Head of caudate nucleus (tissue), 42 donors: Measurements from ENCODE around the gene SUSD4.
A peak's percentile ranks its signal among the peaks of the same experiment; 100 is the strongest.
"Not testable (repeated sequence)": the region's sequence is repeated elsewhere in the genome, so short reads cannot be mapped to it uniquely, and the experiment has no call there.

Experiments
- DNase-seq, 42 donors: peaks; one replicate each; pipeline versions ENCODE4 v3.0.0 to v3.0.0-alpha.2; 2020 to 2021; ENCODE audit warnings: mixed read lengths in 7 of 42
- intact Hi-C: fragments of 100-400 bp; cut with DNase I; formaldehyde crosslinking; loops from one replicate; pipeline ENCODE4 v1.15.0; 2022

Gene SUSD4

DNA sequence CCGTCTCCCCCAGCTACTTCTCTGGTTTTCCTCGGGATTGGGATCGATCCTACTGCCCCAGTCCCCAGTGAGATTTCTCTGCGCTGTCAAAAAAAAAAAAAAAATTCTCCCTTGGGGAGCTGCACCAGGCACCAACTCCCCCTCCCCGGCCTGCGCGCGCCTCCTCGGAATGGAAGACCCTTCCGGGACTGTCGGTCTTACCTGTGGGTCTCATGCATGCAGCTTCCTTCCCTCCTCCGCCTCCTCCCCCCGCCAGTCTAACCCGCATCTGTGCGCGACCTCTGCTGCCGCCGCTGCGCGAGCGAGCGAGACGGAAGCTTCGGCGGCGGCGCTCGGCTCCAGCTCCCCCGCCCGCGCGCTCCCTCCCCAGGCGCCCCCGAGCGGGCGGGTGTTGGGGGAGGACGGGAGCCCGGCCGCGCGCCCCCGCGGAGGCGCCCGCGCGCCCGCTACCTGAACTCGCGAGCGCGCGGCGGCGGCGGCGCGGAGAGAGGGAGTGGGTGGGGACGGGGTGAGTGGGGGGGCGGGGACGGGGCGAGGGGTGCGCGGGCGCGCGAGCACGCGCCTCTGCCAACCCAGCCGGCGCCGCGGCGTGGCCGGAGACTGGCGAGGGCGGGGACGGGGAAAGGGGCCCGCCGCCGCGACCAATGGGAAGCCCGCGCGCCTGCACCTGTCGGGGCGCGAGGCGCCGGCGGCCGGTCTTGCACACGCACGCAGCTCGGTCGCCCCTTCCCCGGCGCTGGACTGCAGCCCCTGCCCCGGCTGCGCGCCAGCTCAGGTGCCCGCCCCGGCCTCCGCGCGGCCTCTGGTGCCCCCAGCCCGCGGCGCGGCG lies at the start of gene SUSD4:
TSS of gene SUSD4 (minus strand) at position 321 of the 829 bp plus-strand sequence. CDS start 751 bp downstream, outside the sequence.
- peak in 40 of 42 donors; percentile 39 to 85 (median 68) for DNase-seq
- intact Hi-C loops = no loop called here

DNA sequence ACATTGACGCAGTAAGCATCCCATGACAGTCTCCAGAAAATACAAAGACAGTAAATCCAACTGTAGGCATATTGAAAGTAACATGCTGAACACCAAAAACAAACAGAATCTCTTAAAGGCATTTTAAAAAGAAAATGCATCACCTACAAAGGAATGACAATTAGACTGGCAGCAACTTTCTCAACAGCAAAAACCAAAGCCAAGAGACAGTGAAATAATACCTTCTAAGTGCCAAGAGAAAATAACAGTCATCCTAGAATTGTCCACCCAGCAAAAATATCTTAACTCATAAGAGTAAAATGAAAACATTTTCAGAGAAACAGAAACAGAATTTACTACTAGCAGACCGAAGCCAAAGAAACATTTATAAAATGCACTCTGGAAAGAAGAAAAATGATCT lies 49.2 kb upstream of the SUSD4 start:
- intact Hi-C loops = no loop called here
- DNase-seq = no peak

GRCh38 chr1:223411710-223412109 lies 47.7 kb upstream of the SUSD4 start:
- DNase-seq = no peak
- intact Hi-C loops = no loop called here

- intact Hi-C loops = no loop called here
- no peak for DNase-seq
Measured at GRCh38 chr1:223411309-223411708, 47.3 kb upstream of the SUSD4 start.

DNA sequence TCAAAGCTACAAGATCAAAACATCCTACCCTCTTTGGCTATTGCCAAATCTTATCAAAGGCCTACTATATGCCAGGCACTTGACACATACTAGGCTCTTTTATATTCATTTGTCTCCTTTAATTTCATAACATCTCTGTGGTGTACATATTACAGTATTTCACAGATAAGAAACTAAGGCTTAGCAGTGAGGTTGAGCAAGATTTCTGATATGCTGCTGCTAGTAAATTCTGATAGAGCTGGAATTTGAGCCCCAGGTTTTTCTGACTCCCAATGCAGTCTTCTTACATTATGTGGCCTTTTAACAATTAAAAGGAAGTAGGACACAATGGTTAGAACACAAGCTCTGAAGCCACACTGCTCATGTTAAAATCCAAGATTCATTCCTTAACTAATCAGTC lies 46.1 kb upstream of the SUSD4 start:
- intact Hi-C loops = no loop called here
- no peak for DNase-seq

DNA sequence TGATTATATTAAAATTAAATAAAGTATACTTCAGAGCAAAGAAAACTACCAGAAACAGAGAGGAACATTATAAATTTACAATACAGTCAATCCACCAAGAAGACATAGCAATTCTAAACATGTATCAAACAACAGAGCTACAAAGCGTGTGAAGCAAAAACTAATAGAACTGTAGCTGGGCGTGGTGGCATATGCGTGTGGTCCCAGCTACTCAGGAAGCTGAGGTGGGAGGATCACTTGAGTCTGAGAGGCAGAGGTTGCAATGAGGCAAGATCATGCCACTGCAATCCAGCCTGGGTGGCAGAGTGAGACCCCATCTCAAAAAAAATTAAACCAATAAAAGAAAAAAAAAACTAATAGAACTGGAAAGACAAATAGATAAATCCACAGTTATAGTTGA lies 41.5 kb upstream of the SUSD4 start:
- no peak for DNase-seq
- intact Hi-C loops = no loop called here

DNA sequence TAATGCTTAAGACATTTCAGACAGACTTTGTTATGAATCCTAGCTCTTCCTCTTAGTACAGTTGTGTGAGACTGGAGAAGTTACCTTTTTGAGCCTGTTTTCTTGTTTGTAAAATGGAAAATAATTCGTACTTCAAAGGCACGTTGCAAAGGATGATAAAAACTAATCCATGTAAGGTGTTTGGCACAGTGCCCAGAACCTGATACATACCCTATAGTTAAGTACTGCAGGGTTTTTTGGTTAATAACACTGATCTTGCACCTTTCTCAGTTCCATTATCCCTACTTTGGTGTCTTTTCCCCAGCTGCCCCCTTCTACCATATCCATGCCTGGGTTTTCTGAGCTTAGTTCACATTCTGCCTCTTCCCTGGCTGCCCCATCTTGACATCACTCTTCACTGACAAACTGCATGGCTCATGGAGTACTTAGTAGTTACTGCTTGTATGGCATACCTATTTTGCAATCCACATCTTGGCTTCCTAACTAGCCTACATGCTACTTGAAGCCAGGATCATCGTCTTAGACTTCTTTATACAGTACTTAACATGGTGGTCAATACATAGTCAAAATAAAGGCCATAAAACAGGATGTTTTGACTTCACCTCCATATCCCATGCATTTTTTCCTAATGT lies 39.3 kb upstream of the SUSD4 start:
- no peak for DNase-seq
- intact Hi-C loops = no loop called here

DNA sequence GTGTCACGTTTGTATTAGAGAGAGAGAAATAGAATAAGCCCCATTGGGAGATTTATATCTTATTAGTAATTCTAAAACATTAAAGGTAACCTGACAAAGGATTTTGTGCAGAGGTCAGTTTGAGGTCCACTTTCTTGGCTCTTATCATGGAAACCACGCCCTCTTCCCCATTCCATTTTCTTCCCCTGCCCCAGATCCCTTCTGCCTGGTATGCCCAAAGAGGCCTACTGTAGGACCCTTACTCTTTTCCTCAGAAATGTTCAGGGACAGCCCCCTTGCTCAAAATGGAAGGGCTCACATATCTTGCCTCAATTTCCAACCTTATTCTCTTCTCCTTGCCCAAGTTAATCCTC lies 38.8 kb upstream of the SUSD4 start:
- DNase-seq = no peak
- intact Hi-C loops = no loop called here

DNA sequence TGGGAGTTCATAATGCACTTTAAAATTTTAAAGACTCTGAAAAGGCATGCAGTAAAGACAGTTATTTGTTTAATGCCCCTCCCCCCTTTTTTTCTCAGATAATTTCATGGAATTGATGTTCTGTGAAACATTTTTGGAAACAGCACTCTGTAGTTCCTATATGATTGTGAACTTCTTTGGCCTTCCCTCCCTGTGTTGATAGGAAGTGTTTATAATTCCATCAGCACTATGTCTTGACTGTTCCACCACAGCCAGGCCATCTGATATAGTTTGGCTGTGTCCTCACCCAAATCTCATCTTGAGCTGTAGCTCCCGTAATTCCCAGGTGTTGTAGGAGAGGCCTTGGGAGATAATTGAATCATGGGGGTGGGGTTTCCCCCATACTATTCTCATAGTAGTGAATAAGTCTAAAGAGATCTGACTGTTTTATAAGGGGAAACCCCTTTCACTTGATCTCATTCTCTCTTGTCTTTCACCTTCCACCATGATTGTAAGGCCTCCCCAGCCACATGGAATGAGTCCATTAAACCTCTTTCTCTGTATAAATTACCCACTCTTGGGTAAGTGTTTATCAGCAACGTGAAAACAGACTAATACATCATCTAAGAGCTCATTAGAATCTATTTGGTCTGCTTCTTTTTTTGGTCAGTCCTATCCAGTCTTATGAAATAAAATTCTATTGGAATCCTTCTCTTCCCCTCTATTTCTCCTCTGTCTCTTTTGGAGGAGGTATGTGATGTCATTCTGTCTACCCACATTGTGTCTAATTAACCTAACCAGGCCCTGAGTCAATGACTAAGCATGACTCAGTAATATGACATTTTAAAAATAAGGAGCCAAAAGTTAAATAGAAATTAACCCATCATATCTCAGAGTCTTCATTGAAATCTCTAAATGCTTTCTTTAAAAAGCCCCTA lies 38.2 kb upstream of the SUSD4 start:
- DNase-seq = no peak
- intact Hi-C loops = no loop called here

- DNase-seq, intact Hi-C loops: not testable (repeated sequence)
Measured at GRCh38 chr1:223399393-223399792, 35.4 kb upstream of the SUSD4 start.

GRCh38 chr1:223394706-223395105 lies 30.7 kb upstream of the SUSD4 start:
- DNase-seq = no peak
- intact Hi-C loops = no loop called here

- no peak for DNase-seq
- intact Hi-C loops = no loop called here
Measured at GRCh38 chr1:223394242-223394641, 30.3 kb upstream of the SUSD4 start.

DNA sequence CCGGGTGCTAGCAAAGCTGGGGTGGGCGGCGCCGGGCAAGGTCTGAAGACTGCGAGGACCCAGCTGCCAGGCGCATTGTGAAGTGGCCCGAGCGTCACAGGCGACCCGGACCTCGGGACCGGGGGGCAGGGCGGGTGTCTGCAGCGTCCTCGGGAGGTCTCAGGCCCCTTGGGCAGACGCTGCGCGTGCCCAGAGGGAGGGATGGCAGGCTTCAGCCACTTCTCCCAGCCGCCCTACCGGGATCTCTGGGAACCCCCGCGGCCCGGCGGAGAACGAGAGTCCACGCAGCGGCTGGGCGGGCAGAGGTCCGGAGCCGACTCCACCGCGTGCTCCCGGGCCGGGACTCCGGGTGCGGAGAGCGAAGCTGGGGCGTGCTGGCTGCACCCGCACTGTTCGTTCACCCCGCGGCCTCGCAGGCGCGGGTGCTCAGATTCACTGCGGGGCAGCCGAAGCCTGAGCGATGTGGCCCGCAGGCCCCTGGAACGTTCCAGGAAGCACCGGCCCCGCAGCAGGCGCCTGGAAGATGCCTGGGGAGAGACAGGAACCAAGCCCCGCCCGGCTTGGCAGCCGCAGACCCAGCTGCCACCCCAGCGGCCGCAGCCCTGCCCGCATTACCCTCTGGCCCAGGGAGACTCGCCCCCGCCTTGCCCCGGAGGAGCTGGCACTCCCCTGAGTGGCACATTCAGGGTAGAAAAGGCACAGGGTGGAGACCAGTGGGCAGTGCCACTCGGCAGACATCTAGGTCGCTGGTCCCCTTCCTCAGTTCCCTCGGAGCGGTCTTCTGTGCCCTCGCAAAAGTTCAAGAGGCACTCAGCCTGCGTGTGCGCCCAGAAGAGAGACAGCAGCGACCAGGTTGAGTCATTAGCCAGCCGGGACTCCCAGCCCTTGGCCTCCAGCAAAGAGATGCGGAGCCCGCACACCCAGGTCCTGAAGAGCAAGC lies 29.6 kb upstream of the SUSD4 start, which contains the start of gene CCDC185:
TSS of gene CCDC185 (plus strand) at position 141 of the 940 bp plus-strand sequence. CDS start at position 202, 61 bp downstream.
- intact Hi-C loops = no loop called here
- DNase-seq = peak in 7 of 42 donors; percentile 3 to 39 (median 16)

- no peak for DNase-seq
- intact Hi-C loops = no loop called here
Measured at GRCh38 chr1:223390618-223391017, 26.6 kb upstream of the SUSD4 start.

- intact Hi-C loops = no loop called here
Measured at GRCh38 chr1:223386013-223386412, 22.0 kb upstream of the SUSD4 start.

DNA sequence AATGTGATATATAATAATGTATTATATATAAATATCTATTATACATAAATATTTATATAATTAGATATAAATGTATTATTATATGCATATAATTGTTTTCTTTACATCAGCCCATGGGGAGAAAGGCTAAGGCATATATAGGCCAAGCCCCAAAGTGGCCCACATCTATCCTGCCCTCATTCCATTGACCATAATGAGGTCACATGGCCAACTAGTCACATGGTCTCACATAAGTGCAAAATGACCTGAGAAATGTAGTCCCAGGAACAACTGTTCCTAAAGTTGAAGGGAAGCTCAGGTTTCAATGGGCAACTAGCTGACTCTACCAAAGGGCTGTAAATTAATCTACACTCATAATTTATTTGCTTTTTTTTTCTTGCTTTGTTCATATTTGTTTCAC lies 14.8 kb upstream of the SUSD4 start:
- intact Hi-C loops = no loop called here
- no peak for DNase-seq

More at GRCh38 chr1:223386013-223386412, 22.0 kb upstream of the SUSD4 start:
- DNase-seq = peak in 2 of 42 donors; percentile 6 to 24

- DNase-seq = no peak
- intact Hi-C loops = no loop called here
Measured at GRCh38 chr1:223374064-223374610, 10.2 kb upstream of the SUSD4 start.
